ENCODE measurements around the gene WASHC2A.
"Not testable (repeated sequence)": the region's sequence is repeated elsewhere in the genome, so short reads cannot be mapped to it uniquely, and the experiment has no call there.

DNA sequence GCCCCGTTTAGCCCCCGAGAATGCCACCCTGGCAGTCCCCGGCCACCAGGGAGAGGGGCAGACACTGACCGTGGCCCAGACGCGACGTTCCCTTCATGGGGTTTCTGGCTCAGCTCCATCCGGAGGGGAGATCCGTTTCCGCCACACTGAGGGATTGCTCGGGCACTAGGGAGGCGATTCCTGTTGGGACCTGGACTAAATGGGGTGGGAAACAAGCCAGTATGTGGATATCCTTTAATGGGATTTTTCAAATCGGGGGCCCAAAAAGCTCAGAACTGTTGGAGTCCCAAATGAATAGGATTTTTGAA lies 552 bp downstream of the WASHC2A start:
- TF ChIP-seq, protein P1, sequence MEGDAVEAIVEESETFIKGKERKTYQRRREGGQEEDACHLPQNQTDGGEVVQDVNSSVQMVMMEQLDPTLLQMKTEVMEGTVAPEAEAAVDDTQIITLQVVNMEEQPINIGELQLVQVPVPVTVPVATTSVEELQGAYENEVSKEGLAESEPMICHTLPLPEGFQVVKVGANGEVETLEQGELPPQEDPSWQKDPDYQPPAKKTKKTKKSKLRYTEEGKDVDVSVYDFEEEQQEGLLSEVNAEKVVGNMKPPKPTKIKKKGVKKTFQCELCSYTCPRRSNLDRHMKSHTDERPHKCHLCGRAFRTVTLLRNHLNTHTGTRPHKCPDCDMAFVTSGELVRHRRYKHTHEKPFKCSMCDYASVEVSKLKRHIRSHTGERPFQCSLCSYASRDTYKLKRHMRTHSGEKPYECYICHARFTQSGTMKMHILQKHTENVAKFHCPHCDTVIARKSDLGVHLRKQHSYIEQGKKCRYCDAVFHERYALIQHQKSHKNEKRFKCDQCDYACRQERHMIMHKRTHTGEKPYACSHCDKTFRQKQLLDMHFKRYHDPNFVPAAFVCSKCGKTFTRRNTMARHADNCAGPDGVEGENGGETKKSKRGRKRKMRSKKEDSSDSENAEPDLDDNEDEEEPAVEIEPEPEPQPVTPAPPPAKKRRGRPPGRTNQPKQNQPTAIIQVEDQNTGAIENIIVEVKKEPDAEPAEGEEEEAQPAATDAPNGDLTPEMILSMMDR (optimal IDR thresholded peaks at IDR 0.05 in 1 of 3, IDR thresholded peaks at IDR 0.05 in 1 of 3, conservative IDR thresholded peaks at IDR 0.05 in 1 of 3; ENCODE audit: extremely low read depth in 1 of 3, insufficient read depth in 2 of 3, low read length in 3 of 3), result not testable (repeated sequence)
- TF ChIP-seq EZH2 (IDR thresholded peaks at IDR 0.05; ENCODE audit: low read length), result not testable (repeated sequence)

Data from keratinocyte (primary cell).